Activated CD4-positive, alpha-beta T cell treated with anti-CD3 and anti-CD28 coated beads, Interleukin-2, amount 50 U/mL, for 16 hours (primary cell): ENCODE data around the gene HSPB7.
"Not testable (repeated sequence)": the region's sequence is repeated elsewhere in the genome, so short reads cannot be mapped to it uniquely, and the experiment has no call there.

Experiments used
- DNase-seq: peaks from one replicate; pipeline ENCODE4 v3.0.0-alpha.2; 2020

HSPB7 gene

DNA sequence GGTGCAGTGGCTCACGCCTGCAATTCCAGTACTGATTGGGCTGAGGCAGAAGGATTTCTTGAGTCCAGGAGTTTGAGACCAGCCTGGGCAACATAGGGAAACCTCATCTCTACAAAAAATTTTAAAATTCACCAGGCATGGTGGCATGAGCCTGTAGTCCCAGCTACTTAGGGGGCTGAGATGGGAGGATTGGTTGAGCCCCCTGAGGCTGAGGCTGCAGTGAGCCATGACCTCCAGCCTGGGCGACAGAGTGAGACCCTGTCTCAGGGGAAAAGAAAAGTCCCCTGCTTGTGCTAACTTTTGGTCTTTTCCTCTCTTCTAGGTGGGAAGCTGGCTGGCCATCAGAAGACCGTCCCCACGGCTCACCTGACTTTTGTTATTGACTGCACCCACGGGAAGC, 12.2 kb downstream of the HSPB7 start:
- DNase-seq = no peak

DNA sequence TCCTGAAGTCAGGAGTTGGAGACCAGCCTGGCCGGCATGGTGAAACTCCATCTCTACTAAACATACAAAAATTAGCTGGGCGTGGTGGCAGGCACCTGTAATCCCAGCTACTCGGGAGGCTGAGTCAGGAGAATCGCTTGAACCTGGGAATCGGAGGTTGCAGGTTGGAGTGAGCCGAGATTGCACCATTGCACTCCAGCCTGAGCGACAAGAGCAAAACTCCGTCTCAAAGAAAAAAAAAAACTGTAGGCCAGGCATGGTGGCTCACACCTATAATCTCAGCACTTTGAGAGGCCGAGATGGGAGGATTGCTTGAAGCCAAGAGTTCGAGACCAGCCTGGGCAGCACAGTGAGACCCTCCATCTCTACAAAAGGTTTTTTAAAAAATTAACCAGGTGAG, 16.6 kb downstream of the HSPB7 start:
- DNase-seq = not testable (repeated sequence)

DNA sequence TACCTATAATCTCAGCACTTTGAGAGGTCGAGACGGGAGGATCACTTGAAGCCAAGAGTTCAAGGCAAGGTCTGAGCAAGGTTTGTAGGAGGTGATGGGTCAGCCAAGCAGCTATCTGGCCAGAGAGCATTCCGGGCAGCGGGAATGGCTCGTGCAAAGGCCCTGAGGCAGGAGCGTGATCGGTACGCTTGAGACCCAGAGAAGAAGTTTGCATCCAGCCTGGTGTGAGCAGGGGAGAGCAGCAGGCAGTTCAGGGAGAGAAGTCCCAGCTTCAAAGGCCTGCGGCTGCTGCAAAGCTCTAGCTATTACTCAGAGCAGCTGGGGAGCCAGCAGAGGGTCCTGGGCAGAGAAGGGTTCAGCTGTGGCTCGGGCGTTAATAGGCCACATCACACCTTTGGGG, 18.9 kb downstream of the HSPB7 start:
- DNase-seq = no peak

DNA sequence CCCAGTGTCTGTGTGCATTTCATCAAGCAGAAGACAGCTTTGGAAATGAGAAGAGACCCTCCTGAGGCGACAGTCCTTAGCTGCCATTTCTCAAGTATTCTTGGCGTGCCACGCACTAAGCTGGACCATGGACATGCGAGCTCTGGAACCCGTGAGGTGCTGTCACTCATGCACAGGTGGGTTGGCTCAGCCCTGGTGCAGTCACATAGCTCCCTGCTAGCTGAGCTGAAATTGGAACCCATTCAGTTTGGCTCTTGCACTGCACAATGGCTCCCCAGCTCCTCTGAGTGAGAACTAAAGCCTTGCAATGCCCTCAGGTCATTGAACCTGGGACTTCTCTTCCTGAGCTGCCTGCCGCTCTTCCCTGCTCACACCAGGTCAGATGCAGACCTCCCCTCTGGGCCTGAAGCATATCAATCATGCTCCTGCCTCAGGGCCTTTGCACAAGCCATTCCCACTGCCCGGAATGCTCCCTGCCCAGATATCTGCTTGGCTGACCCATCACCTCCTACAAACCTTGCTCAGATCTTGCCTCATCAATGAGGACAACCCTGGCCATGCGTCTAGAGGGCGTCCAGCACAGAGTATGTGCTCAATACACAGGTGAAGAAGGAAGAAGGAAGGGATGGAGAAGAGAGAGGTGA, 20.1 kb downstream of the HSPB7 start:
- no peak for DNase-seq

DNA sequence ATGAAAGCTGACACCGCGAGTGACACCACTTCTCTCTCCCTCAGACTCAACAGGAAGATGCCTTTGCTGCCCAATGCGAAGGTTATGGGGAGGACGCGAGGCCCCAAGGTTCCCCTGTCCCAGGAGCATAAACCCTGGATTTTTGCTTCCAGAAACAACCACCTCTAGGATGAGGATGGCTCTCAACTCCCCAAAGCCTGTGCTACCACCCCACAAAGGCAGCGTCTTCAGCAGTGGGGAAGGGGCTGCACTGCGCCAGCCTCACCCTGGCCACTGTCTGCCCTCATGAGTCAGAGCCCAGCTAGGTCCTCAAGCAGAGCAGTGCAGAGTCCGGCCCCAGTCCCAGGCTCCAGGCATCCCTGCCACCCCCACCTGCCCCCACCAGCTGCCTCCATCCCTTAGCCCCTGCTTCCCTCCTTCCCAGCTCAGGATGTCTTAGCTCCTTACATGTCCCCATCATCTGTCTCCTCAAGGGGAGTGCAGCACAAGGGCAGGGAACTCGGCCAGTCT, 20.7 kb downstream of the HSPB7 start:
- no peak for DNase-seq

DNA sequence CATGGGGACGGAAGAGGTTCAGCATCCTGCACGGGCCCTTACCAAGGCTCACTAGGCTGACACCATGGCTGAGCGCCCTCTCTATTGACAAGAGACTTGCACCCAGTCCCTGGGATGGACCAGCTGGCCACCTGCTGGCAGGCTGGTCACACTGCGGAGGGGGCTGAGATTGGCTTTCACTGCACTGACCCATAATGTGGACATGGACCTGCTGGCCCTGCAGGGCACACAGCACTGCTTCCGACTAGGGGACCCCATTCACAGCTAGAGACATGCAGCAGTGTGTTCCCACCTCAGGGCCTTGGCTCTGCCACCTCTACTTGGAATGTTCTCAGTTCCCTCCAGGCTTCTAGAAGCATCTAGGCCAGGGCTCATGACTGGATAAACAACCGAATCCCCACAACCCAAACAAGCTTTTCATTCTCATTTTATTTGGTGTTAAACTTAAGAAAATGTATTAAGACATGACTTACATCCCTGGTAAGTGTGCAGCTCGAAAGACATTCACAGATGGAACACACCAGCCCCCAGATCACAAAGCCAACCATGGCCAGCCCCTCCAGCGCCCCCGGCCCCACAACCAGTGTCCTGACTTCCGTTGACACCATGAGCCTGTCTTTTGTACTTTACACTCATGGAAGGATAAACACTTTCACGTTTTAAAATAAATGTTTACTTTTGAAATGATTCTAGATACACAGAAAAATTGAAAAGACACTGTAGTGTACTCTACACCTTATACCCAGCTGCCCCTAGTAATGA, 23.1 kb downstream of the HSPB7 start:
- DNase-seq = peak; percentile 51

DNA sequence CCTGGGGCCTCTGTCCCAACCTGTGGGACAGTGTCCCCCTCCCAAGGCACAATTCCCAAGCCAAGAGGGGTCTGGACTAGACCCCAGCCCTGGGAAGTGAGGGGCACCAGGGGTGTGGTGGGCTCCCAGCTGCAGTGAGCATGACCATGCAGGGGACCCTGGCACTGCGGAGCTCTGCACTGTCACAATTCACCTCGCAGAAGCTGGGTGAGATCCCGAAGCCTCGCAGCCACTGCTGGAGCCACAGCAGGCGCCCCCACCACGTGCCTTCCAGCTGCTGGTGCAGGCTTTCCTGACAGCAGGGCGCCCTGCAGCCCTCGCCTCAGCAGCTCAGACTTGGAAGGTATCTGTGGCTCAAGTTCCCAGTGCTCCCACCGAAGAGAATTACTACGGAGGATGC, 23.8 kb downstream of the HSPB7 start:
- DNase-seq = no peak

DNA sequence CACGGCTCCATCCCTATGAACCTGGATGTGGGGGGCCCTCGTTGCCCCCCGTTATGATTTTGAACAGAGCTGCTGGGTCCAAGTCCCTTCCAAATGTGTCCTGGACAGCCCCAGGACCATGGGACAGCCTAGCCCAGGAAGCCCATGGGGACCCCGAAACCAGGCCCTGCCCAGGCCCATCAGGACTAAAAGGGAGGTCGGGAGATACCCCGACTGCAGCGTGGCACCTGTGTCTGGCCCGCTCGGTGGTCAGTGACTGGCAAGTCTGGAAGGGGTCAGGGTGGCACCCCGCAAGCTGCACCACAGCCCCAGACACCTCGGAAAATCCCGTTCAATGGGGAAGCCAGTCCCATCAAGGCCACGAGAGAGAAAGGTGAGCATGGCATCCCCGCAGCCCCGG, 24.2 kb downstream of the HSPB7 start:
- no peak for DNase-seq

DNA sequence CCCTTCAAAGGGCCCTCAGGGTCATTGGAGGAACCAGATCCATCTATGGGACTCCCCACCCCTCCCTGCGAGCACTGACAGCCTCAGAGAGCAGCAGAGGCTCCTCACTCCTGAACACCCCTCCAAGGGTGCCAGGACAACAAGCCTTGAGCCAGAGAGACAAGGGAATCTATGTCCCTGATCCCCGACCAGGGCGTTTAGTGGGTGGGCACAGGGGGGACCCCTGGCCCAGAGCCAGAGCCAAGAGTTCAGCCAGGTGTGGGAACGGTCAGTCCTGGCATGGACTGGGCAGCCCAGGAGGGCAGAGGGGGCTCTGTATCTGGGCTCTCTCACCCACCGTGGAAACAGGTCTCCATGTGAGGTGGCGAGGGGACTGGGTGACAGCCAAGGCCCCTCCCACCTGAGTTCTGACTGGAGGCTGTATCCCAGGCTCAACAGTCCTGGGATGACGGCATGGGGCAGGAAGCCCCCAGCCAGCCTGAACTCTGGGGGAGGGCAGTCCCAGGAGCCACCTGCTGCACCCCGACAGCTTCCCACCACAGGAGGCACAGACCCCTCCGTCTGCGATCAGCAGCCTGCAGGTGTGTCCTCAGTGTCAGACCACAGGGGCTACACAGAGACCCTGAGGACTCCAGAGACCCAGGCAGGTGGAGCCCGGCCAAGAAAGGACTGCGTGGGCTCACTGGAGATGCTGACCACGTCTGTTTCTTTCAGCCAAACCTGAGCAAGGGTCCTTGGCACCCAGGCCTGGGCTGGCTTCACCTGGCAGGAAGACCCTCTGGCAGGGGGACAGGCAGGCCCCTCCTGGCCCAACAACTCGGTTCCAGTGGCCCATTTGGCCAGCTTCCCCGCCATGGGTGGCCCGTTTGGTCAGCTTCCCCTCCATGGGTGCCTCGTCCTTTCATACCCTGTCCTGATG, 25.0 kb downstream of the HSPB7 start:
- DNase-seq = no peak

DNA sequence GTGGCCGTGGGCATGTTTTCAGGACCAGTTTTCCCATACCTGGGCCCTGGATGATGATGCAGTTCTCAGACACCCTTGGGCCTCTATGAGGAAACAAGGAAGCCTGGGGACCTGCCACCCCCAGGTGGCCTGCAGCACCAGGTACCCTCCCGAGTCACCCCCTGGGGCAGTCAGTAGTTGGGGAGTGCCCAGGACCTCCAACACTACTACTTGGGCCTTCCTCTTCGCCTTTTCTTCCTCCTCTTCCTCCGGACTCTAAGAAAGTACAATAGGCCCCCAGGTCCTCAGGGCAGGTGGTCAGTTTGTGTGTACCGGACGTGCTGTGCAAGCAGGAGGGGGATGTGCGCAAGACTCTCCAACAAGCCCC, 25.7 kb downstream of the HSPB7 start:
- DNase-seq = no peak

DNA sequence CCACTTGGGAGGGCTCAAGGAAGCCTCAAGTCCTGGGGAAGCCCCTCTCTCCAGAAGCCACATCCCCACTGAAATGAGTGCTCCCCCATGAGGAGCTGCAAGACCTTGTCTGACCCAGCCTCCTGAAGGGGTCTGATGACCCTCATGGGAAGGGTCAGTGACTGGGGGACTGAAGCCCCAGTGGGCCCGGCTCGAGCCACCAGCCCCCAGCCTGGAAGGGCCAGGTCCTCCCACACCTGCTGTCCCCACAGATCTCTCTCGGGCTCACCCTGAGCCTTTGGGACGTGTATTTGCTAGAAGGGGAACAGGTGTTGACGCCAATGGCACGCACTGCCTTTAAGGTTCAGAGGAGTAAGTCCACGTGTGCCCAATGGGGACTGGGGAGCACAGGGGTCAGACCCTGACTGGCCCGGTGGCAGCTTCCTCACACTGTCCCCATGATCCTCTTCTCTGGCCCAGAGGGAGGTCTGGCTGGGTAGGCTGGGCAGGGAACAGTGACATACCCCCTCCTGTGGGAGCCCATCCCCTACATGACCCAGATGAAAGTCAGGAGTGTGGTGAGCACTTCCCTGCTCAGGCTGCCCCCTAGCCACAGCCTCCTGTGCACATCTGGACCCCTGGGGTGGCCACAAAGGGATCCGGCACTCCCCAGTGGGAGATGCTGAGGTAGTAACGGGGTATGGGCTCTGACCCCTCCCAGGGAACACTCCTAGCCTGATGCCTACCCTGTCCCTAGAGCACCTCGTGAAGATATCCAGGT, 26.2 kb downstream of the HSPB7 start:
- DNase-seq = no peak

DNA sequence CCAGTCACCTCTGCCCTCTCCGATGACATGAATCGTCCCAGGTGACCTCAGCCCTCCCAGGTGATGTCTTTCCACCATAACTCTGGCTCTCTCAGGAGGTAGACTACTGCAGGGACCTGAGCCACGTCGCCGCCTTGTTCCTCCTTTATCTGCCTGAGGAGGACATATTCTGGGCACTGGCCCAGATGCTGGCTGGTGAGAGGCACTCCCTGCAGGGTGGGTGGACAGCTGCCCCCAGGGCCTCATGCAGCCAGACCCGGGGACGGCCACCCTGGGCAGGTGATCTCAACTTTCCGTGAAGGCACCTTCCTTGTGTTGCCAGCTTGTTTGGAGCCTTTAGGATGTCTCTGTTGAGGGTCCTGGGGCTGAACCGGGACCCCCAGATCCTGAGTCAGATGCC, 28.1 kb downstream of the HSPB7 start:
- no peak for DNase-seq

DNA sequence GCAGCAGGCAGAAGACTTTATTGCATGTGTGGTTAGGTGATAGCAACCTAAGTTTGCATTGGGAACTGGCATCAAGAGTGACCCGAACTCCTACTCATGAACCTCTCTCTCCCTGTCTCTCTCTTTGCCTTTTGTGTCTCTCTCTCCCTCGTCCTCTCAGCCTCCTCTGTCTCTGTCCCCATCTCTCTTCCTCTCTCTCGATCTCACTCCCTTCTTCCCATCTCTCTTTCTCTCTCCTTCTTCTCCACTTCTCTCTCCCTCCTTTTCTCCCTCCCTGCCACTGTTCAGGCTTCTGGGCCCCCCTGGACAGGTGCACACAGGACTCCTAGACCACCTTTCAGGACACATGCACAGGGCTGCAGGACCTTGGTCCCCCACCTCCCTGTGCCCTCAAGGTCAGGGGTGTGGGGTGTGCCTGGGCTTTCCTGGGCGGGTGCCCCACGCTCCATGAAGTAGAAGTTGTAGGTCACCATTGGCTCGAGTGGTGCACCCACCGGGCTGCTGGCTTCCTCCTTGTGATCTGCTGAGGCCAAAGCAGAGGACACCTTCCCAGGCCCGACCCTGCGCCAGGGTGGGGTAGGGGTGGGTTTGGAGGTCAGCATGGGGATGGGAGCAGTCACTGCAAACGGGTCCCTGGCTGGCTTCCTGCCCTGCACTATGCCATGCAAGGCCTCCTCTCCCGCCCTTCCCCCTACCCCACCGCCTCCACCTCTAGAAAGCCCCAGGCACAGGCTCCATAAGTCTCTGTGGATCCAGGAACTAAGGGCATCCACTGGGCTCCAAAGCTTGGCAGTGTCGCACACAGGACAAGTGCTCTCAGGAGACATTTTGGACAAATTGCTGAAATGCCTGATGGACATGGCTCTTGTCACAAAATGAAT, 28.7 kb downstream of the HSPB7 start:
- DNase-seq = no peak

DNA sequence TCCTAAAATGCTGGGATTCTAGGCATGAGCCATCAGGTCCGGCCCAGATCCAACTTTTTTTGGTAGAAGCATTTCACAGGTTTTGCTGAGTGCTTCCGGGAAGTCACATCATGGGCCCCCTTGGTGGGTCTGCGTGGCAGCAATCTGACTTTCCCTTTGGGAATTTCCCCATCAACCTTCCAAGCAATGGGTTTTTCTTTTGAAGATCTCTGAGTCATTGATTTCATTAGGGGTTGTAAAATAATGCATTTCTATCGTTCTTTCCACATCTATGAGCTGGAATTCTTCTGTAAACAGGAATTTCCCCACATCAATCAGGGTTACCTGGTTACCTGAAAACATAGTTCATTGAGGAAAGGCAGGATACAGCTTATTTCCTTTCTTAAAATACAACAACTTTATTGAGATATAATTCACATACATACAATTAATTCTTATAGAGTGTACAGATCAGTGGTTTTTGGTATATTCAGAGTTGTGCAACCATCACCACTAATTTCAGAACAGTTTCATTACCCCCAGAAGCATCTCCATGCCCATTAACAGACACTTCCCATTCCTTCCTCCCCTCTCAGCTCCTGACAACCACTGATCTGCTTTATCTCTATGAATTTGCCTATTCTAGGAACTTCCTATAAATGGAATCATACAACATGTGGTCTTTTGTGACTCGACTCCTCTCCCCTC, 32.1 kb downstream of the HSPB7 start:
- DNase-seq = no peak

DNA sequence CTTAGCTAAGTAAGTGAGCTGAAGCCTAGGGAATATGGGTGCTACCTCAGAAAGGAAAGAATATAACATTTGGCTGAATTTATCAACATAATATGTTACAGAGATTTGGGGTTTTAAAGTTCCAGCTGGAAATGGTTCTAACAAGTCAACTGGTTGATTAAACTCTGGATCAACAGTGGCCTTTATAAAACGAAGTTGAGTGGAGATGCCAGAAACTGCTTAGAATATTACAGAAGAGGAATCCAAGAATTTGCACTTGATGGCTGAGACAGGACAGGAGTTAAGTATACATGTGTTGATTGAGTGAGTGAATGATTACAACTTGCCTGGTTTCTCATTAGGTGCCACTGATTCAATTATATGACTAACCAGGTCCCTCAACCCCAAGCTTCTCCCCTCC, 34.6 kb downstream of the HSPB7 start:
- DNase-seq = no peak

DNA sequence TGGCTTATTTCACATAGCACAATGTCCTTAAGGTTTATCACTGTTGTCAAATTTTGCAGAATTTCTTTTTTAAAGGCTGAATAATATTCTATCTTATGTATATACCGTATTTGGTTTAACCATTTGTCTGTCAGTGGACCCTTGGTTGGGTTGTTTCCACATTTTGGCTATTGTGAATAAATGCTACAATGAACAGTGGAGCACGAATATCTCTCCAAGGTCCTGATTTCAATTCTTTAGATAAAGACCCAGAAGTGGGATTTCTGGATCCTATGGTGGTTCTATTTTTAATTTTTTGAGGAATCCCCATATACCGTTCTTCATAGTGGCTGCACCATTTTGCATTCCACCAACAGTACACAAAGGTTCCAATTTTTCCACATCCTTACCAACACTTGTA, 36.2 kb downstream of the HSPB7 start:
- no peak for DNase-seq

DNA sequence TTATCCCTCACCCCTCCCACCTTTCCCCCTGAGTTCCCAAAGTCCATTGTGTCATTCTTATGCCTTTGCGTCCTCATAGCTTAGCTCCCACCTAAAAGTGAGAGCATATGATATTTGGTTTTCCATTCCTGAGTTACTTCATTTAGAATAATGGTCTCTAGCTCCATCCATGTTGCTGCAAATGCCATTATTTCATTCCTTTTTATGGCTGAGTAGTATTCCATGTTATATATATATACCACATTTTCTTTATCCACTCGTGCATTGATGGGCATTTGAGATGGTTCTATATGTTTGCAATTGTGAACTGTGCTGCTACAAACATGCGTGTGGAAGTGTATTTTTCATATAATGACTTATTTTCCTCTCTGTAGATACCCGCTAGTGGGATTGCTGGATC, 39.9 kb downstream of the HSPB7 start:
- DNase-seq = not testable (repeated sequence)

DNA sequence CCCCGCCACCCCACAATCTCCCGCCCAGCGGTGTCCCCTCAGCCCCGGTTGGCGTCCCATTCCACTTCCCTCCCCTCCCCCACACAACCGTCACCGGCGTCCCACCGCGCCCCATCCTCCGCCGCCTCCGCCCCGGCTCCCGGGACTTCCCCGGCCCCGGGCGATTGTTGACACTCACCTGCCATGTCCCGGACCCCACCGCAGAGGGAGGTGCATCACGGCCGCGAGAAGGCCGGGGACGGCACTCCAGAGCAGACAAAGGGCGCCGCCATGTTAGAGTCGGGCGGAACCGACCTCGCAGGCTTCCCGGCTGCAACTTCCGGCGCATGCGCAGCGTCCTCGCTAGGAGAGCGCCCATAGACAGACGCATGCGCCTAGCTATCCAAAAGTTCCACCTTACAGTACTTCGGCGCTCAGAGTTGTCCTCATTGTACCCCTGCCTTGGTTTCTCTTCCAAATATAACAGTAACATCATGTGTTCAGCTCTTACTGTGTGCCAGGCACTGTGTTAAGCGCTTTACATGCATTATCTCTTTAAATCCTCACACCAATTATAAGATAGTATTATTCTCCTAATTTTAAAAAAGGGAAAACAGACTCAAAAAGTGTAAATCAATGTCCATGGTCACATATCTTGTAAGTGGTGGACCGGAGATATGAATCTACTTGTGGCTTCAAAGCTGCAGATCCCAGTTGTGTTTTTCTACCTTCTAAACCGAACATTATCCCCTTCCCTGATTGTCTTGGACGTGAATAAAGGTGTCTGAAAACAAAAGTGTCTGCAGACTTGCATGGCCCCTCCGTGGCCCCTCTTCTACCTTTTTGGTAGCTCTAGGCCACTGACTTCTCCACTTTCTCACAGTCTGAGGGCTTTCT, 41.8 kb downstream of the HSPB7 start, which contains the start of gene ZBTB17:
Gene ZBTB17, minus strand, starts transcription at position 297 of the 876 bp plus-strand sequence. CDS start 27,606 bp downstream, outside the sequence.
- peak; percentile 97 for DNase-seq

DNA sequence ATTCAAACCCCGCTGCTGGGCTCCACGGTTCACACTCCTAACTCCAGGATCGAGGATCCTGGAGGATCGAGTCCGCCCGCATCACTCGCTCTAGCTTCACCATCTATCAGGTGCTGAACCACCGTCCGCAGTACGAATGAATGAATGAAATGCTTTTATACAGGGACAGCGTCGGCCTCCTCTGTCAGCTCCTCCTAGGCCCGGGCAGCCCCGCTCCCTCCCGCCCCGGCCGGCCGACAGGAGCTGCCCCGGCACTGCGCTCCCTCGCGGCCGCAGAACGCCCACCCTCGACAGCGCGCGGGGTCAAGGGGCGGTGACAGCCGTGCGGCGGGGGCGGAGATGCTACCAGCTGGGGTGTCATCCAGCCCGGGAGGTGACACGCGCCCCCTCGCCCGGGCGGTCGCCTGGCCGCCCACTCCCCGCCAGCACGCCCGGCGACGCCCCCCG, 42.5 kb downstream of the HSPB7 start:
- DNase-seq = peak; percentile 76

DNA sequence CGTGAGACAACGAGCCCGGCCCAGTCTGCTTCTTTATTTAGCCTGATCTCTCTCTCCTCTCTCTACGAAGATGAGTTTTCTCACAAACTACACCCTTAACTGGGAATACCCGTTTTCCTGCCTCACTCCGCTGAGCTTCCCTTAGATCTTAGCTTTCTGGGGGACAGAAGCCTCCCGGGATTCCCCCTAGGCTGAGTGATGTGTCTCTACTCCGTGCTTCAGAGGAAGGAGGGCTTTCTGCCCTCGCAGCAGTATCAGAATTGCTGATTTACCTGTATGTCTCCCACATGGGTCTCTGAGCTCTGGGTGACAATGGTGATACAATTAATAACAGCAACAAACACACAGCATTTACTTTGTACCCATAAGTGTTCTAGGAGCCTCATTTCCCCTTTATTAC, 43.0 kb downstream of the HSPB7 start:
- peak; percentile 47 for DNase-seq
